Astrocyte (in vitro differentiated cells and primary cell): Measurements from ENCODE around the gene SERTAD3. TPM values are rescaled to one million over a fixed set of nuclear protein-coding genes. Genes with fewer than 3 reads are reported as not detected.

Experiments used
- DNase-seq: peaks from one replicate; pipeline ENCODE4 v3.0.0-alpha.2; 2010; ENCODE audit warnings: low read depth
- FAIRE-seq: peaks from 2 replicates; lab custom pipeline; 2011; peaks lifted over from hg19 to GRCh38; lab: Jason Lieb, UNC
- H2AFZ ChIP-seq: 2 replicates; pipeline ENCODE4 v1.6.0; 2012; ENCODE audit warnings: low read depth, low read length, inconsistent platforms
- H3K27ac ChIP-seq: 2 replicates; pipeline ENCODE4 v1.5.1; 2011; ENCODE audit warnings: low read depth, low read length, inconsistent platforms
- H3K27me3 ChIP-seq: 2 replicates; pipeline ENCODE4 v1.6.0; 2011; ENCODE audit warnings: low read length, inconsistent platforms; ENCODE audit not compliant: insufficient read depth
- H3K36me3 ChIP-seq: 2 replicates; pipeline ENCODE4 v1.5.1; 2011; ENCODE audit warnings: low read length, inconsistent platforms; ENCODE audit not compliant: insufficient read depth
- H3K4me1 ChIP-seq: 2 replicates; pipeline ENCODE4 v1.5.1; 2011; ENCODE audit warnings: low read length, inconsistent platforms; ENCODE audit not compliant: insufficient read depth
- H3K4me2 ChIP-seq: 2 replicates; pipeline ENCODE4 v1.6.0; 2012; ENCODE audit warnings: low read length, inconsistent platforms
- H3K4me3 ChIP-seq: 2 replicates; pipeline ENCODE4 v1.5.1; 2011; ENCODE audit warnings: low read depth, mild to moderate bottlenecking, low read length, inconsistent platforms; ENCODE audit not compliant: insufficient read depth
- H3K79me2 ChIP-seq: 2 replicates; pipeline ENCODE4 v1.6.0; 2012; ENCODE audit warnings: mild to moderate bottlenecking, low read length, inconsistent platforms; ENCODE audit not compliant: insufficient read depth
- H3K9ac ChIP-seq: 2 replicates; pipeline ENCODE4 v1.6.0; 2012; ENCODE audit warnings: mild to moderate bottlenecking, low read length, inconsistent platforms
- H3K9me3 ChIP-seq: 2 replicates; pipeline ENCODE4 v1.5.1; 2012; ENCODE audit warnings: low read depth, mild to moderate bottlenecking, low read length, inconsistent platforms; ENCODE audit not compliant: insufficient read depth
- H4K20me1 ChIP-seq: 2 replicates; pipeline ENCODE4 v1.6.0; 2012; ENCODE audit warnings: low read length, inconsistent platforms; ENCODE audit not compliant: insufficient read depth
- H3K27ac Mint-ChIP-seq: one replicate; pipeline ENCODE4 v1.8.0; 2021; ENCODE audit warnings: mild to moderate bottlenecking, mixed read lengths; ENCODE audit not compliant: unreplicated experiment
- H3K27me3 Mint-ChIP-seq: one replicate; pipeline ENCODE4 v1.8.0; 2021; ENCODE audit warnings: low read depth, mixed read lengths; ENCODE audit not compliant: unreplicated experiment
- H3K36me3 Mint-ChIP-seq: one replicate; pipeline ENCODE4 v1.8.0; 2021; ENCODE audit warnings: low read depth, mixed read lengths; ENCODE audit not compliant: unreplicated experiment
- H3K4me1 Mint-ChIP-seq: one replicate; pipeline ENCODE4 v1.8.0; 2021; ENCODE audit warnings: low read depth, mixed read lengths; ENCODE audit not compliant: unreplicated experiment
- H3K4me3 Mint-ChIP-seq: one replicate; pipeline ENCODE4 v1.8.0; 2021; ENCODE audit warnings: mild to moderate bottlenecking, moderate library complexity, mixed read lengths; ENCODE audit not compliant: unreplicated experiment
- H3K9me3 Mint-ChIP-seq: one replicate; pipeline ENCODE4 v1.8.0; 2021; ENCODE audit warnings: mild to moderate bottlenecking, mixed read lengths; ENCODE audit not compliant: unreplicated experiment
- EZH2 ChIP-seq: IDR thresholded peaks from 2 replicates; pipeline ENCODE4 v1.6.1; 2012; ENCODE audit warnings: mild to moderate bottlenecking, low read length, inconsistent platforms; ENCODE audit not compliant: insufficient read depth
- total RNA-seq: library from RNA; stranded (reverse); gene quantifications from 2 replicates; pipeline ENCODE4 v1.2.1, GENCODE V29; 2021
- TF ChIP-seq, protein P1 (sequence below): IDR thresholded peaks from 2 replicates; pipeline ENCODE4 v1.5.1; 2011; ENCODE audit warnings: low read depth, mild to moderate bottlenecking, inconsistent platforms, low read length, moderate library complexity; ENCODE audit not compliant: insufficient read depth

Gene SERTAD3
- total RNA-seq, 1 donor from 2014 or later = 49.7 TPM

DNA sequence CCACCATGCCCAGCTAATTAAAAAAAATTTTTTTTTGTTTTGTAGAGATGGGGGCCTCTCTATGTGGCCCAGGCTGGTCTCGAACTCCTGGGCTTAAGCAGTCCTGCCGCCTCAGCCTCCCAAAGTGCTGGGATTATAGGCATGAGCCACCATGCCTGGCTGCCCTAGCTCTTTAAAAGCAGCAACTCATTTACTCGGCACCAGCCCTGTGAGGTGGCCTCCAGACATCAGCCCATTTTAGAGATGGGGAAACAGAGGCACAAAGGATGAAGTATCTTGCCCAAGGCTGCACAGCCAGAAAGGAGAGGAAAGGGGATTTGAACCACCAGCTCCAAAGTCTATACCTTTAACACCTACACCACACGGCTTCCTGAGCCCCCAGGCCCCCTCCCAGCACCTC is 31.3 kb downstream of the SERTAD3 start:
- Mint-ChIP-seq H3K27ac (no peak overlapping the region), H3K9me3 (no peaks in the 10 kb centered on the region), H3K27me3 (peaks cover 2% of the 10 kb centered on the region), H3K36me3 (no peaks in the 10 kb centered on the region), H3K4me3 (no peak overlapping the region), H3K4me1 (peaks cover 1% of the 10 kb centered on the region)
- Histone ChIP-seq H3K36me3 (no peaks in the 10 kb centered on the region), H3K4me2 (no peak overlapping the region), H3K4me3 (no peak overlapping the region), H3K27me3 (no peaks in the 10 kb centered on the region), H3K79me2 (no peaks in the 10 kb centered on the region), H3K27ac (no peak overlapping the region), H4K20me1 (no peaks in the 10 kb centered on the region), H3K9me3 (no peaks in the 10 kb centered on the region), H3K9ac (no peak overlapping the region), H3K4me1 (peaks cover 11% of the 10 kb centered on the region), H2AFZ (no peak overlapping the region)
- TF ChIP-seq EZH2 = no peak
- TF ChIP-seq, protein P1, sequence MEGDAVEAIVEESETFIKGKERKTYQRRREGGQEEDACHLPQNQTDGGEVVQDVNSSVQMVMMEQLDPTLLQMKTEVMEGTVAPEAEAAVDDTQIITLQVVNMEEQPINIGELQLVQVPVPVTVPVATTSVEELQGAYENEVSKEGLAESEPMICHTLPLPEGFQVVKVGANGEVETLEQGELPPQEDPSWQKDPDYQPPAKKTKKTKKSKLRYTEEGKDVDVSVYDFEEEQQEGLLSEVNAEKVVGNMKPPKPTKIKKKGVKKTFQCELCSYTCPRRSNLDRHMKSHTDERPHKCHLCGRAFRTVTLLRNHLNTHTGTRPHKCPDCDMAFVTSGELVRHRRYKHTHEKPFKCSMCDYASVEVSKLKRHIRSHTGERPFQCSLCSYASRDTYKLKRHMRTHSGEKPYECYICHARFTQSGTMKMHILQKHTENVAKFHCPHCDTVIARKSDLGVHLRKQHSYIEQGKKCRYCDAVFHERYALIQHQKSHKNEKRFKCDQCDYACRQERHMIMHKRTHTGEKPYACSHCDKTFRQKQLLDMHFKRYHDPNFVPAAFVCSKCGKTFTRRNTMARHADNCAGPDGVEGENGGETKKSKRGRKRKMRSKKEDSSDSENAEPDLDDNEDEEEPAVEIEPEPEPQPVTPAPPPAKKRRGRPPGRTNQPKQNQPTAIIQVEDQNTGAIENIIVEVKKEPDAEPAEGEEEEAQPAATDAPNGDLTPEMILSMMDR = no peak
- no peak for DNase-seq
- FAIRE-seq = no peak

DNA sequence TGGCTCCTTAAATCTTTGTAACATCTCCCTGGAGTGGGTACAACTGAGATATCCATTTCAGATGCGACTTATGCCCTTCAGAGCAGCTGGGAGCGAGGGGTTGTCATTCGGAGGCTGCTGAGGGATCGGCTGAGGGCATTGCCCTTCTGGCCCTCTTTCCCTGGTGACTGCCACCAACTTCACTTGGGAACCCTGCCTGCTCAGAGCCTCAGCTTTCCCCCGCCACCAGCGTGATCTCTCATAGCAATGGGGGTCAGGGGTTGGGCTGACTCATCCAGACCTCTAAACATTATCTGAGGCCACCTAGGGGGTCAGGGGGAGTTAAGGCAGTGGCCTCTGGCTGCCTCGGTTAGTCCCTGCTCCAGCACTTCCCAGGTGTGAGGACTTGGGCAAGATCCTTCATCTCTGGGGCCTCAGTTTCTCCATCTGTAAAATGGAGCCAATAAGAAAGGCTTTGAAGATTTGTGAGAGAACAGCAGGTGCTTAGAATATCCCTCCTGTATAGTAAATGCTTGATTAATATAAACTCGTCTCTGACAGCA is 32.1 kb downstream of the SERTAD3 start:
- H3K27me3 Mint-ChIP-seq = peaks cover 2% of the 10 kb centered on the region
- H3K27ac Mint-ChIP-seq = no peak overlapping the region
- H2AFZ ChIP-seq = no peak overlapping the region
- FAIRE-seq = no peak
- H3K4me1 Mint-ChIP-seq = peaks cover 1% of the 10 kb centered on the region
- H3K4me3 Mint-ChIP-seq = no peak overlapping the region
- H3K9ac ChIP-seq = no peak overlapping the region
- no peaks in the 10 kb centered on the region for H3K27me3 ChIP-seq
- no peaks in the 10 kb centered on the region for H4K20me1 ChIP-seq
- H3K4me3 ChIP-seq = no peak overlapping the region
- H3K36me3 ChIP-seq = no peaks in the 10 kb centered on the region
- H3K4me2 ChIP-seq = no peak overlapping the region
- no peaks in the 10 kb centered on the region for H3K9me3 Mint-ChIP-seq
- H3K27ac ChIP-seq = no peak overlapping the region
- peaks cover 9% of the 10 kb centered on the region for H3K4me1 ChIP-seq
- no peak for DNase-seq
- no peaks in the 10 kb centered on the region for H3K79me2 ChIP-seq
- TF ChIP-seq EZH2 = no peak
- TF ChIP-seq, protein P1 = no peak
- H3K36me3 Mint-ChIP-seq = no peaks in the 10 kb centered on the region
- H3K9me3 ChIP-seq = no peaks in the 10 kb centered on the region

GRCh38 chr19:40411125-40411842 is 32.9 kb downstream of the SERTAD3 start:
- H3K4me3 Mint-ChIP-seq = no peak overlapping the region
- no peak overlapping the region for H3K27ac ChIP-seq
- peaks cover 4% of the 10 kb centered on the region for H3K4me1 ChIP-seq
- H3K4me3 ChIP-seq = no peak overlapping the region
- no peaks in the 10 kb centered on the region for H3K36me3 Mint-ChIP-seq
- TF ChIP-seq, protein P1 = no peak
- TF ChIP-seq EZH2 = no peak
- peaks cover 1% of the 10 kb centered on the region for H3K4me1 Mint-ChIP-seq
- no peaks in the 10 kb centered on the region for H3K9me3 ChIP-seq
- no peak for FAIRE-seq
- H4K20me1 ChIP-seq = no peaks in the 10 kb centered on the region
- H3K79me2 ChIP-seq = no peaks in the 10 kb centered on the region
- no peaks in the 10 kb centered on the region for H3K36me3 ChIP-seq
- no peak for DNase-seq
- no peak overlapping the region for H3K9ac ChIP-seq
- H3K27ac Mint-ChIP-seq = no peak overlapping the region
- no peak overlapping the region for H2AFZ ChIP-seq
- H3K27me3 Mint-ChIP-seq = peaks cover 2% of the 10 kb centered on the region
- no peak overlapping the region for H3K4me2 ChIP-seq
- no peaks in the 10 kb centered on the region for H3K9me3 Mint-ChIP-seq
- H3K27me3 ChIP-seq = no peaks in the 10 kb centered on the region
